GM19328 (cell line): ENCODE measurements around the gene CHRNB2.
"Not testable (repeated sequence)": the region's sequence is repeated elsewhere in the genome, so short reads cannot be mapped to it uniquely, and the experiment has no call there.

Source experiments
- ATAC-seq: cut with Tn5 transposase; IDR thresholded peaks from one replicate; pipeline ENCODE4 v1.9.1; 2021; ENCODE audit warnings: mild to moderate bottlenecking, moderate library complexity; ENCODE audit not compliant: unreplicated experiment

The CHRNB2 gene

DNA sequence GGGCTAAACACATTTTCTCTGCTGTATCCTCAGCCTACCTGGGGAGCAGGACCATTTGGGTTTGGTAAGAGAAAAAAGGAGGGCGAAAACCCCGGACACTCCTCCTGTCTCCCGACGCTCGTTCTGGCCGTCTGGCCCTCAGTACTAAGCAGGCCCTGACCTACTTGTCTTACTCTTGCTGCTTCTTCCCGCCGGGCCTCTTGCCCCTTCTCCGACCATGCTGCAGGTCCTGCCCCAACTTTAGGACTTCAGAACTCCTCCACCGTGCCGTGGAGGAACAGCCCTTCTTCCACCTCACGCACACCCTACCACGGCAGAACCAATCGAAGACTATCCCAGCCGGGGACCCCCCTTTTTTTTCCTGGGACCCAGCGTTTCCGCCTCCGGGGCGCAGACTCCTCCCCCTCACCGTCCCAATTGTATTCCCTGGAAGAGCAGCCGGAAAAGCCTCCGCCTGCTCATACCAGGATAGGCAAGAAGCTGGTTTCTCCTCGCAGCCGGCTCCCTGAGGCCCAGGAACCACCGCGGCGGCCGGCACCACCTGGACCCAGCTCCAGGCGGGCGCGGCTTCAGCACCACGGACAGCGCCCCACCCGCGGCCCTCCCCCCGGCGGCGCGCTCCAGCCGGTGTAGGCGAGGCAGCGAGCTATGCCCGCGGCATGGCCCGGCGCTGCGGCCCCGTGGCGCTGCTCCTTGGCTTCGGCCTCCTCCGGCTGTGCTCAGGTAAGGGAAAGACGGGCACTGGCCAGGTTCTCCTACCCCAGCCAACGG is at the start of gene CHRNB2:
Gene CHRNB2 (plus strand): TSS at position 393 of the 771 bp plus-strand sequence. CDS start 267 bp downstream, at position 660.
- ATAC-seq = no peak

DNA sequence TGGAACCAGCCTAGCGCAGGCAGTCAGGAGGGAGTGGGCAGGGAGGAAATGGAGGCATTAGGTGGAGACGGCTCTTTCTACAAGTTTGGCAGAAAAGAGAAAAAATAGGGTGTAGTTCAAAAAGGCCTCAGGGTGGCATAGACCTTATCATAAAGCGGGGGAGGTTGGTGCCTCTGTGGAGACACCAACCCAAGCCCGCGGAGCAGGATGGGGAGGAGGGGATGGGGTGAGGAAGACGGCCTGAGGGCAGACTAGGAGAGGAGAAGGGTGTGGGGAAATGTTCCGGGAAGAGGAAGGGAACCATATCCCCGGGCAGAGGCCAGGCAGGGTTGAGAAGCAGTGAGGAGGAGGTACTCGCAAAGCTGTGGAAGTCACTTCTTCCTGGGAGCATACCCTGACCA is 48.0 kb upstream of the CHRNB2 start:
- ATAC-seq = no peak

DNA sequence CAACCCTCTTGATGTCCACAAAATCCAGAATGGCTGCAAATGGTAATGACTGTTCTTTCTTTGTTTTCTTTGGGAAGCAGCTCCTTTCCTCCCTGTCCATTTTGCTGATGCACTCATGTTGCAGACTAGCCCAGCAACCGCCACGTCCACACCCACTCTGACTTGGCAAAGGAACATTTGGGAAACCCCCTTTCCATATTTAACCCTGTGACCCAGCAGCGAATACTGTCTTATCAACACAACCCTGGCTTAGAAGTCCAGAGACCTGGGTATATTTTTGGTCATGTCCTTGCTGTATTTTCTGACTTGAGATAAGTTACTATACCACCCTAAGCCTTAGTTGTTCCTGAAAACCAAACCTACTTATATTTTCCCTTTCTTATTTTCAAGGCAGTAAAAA is 47.2 kb upstream of the CHRNB2 start:
- ATAC-seq = no peak

DNA sequence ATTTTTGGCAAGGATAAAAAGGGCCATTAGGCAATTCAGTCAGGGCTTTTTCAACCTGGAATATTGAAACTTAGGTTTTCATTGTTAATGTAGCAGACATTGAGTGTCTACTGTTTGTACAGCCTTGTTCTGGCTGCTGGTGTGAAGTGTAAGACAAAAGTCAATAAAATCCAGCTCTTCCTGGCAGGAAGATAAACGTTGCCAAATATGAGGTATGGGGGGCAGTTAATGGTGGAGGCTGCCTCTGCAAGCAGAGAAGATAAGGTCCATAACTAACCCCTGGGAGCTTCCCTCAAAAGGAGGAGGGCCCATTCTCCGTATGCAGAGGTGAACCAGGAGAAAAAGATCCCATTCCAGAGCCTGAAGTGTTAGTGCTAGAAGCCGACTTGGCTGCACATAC is 45.9 kb upstream of the CHRNB2 start:
- no peak for ATAC-seq

GRCh38 chr1:154524881-154525280 is 42.7 kb upstream of the CHRNB2 start:
- ATAC-seq = no peak

DNA sequence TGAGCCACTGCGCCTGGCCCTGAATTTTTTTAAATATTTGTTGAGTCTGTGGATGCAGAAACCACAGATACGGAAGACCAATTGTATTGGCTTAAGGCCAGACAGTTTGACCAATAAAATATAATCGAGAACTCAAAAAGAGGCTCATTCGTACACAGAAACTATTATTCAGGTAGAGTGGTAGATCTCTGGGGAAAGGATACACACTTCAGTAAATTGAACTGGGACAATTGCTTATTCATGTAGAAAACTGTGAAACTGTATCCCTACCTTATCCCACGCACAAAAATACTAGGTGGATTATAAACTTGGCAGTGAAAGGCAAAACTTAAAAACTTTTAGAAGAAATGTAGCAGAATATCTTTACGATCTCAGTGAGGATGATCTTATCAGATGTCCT is 40.4 kb upstream of the CHRNB2 start:
- no peak for ATAC-seq

DNA sequence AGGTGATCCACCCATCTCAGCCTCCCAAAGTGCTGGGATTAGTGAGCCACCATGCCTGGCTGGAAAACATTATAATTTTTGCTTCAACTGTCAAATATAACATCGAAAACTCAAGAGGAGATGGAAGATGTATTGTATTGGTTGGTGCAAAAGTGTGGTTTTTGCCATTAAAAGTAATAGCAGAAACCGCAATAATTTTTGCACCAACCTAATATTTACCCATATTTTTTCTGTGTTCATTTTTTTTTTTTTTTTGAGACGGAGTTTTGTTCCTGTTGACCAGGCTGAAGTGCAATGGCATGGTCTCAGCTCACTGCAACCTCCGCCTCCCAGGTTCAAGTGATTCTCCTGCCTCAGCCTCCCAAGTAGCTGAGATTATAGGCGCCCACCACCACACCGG is 38.3 kb upstream of the CHRNB2 start:
- ATAC-seq = no peak

DNA sequence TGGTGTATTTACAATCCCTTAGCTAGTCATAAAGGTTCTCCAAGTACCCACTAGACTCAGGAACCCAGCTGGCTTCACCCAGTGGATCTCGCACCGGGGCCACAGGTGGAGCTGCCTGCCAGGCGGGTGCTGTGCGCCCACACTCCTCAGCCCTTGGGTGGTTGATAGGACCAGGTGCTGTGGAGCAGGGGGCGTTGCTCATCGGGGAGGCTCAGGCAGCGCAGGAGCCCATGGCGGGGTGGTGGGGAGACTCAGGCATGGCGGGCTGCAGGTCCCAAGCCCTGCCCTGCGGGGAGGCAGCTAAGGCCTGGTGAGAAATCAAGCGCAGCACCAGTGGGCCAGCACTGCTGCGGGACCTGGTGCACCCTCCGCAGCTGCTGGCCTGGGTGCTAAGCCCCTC is 35.6 kb upstream of the CHRNB2 start:
- ATAC-seq = not testable (repeated sequence)

DNA sequence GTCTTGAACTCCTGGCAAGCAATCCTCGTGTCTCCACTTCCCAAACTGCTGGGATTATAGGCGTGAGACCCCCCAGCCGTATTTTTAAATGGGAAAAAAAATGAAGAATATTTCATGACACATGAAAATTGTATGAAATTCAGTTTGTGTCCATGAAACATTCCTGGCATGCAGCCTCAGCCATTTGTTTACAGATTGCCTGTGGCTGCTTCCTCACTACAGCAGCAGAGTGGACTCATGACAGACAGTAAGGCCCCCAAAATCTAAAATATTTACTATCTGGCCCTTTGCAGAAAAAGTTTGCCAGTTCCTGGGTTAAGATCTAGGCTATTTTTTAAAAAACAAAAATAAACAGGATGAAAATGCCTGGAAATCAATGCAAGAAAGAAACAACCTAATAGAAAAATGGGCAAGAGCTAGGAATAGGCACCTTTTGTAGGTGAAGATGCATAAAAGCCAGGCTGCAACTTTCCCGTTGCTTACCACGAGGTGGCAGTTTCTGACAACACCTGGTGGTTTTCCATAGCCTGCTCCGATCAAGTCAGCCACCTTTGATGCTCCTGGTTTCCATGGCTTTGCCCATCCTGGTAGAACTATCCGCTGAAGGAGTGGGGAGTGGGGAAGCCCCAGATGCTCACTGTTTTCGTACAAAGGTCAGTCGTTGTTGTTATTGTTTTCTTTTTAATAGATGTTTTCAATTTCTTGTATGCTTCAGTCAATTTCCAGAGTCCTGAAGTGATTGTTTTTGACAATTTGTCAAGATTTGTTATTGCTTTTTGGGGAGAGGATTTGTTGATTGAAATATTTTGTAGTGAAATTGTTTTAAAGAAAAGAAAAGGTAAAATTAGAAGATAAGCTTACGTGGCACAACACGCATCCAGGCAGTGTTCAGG is 33.4 kb upstream of the CHRNB2 start:
- ATAC-seq = no peak

DNA sequence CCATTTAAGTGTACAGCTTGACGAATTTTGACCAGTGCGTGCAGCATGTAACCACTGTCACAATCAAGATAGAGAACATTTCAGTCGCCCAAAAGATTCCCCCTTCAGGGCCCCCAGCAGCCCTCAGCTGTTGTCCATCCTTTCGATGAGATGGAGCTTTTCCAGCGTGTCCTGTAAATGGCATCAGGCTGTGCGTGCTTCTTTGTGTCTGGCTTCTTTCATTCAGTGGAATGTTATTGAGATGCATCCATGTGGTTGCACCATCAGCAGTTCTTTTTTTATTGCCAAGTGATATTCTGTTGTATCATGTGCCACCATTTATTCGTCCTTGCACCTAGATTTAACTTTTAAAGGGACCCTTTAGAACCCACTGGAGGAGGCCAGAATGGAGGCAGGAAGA is 31.0 kb upstream of the CHRNB2 start:
- ATAC-seq = no peak

DNA sequence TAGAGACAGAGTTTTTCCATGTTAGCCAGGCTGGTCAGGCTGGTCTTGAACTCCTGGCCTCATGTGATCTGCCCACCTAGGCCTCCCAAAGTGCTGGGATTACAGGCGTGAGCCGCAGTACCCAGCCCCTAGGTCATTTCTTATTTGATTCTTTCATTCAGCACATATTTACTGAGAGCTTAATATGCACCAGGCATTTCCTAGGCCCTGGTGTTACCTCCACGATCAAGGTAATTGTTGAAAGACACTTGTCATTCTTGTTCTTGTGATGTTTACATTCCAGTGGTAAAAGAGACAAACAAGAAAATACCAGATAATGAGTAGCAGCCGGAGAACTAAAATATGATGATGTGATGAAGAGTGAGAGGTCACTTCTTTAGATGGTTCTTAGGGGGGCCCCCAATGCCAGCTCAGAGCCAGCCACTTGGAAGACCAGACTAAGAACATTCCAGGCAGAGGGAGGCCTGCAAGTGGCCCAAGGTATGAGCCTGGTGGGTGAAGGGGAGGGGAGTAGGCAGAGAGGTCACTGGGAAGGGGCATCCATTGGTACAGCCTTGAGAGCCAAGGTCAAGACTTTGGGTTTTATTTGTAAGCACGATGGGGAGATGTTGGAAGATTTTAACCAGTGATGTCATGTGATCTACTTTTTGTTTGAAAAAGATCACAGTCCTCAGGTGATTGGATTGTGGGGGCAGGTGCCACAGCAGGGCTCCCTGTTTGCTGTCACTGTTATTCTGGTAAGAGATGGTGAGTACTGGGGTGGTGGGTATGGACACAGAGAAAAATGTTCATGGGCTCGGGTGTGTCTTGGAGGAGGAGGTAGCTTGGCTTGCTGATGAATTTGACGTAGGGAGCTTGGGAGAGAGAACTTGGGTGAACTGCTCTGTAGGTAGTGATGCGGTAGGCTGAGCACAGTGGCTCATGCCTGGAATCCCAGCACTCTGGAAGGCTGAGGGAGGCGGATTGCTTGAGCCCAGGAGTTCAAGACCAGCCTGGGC is 27.8 kb upstream of the CHRNB2 start:
- no peak for ATAC-seq

DNA sequence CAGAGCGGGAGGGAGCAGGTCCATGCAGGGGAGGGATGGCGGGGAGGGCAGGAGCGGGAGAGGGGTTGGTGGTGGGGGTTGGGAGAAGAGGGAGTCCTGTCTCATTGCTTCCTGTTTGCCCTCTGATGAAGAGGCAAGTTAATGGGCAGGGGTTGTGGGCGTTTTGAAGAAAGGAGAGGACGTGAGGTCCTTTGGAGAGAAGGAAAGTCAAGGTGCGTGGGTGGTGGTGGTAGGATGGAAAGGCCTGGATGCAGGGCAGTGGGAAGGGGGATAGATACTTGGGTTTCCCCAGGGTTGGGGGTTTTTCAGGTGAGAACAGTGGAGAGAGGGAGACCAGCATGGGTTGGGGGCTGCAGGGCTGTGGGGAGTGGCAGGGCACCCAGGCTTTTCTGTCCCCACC is 26.3 kb upstream of the CHRNB2 start:
- ATAC-seq = no peak

GRCh38 chr1:154546264-154547063 is 21.1 kb upstream of the CHRNB2 start:
- ATAC-seq = no peak

DNA sequence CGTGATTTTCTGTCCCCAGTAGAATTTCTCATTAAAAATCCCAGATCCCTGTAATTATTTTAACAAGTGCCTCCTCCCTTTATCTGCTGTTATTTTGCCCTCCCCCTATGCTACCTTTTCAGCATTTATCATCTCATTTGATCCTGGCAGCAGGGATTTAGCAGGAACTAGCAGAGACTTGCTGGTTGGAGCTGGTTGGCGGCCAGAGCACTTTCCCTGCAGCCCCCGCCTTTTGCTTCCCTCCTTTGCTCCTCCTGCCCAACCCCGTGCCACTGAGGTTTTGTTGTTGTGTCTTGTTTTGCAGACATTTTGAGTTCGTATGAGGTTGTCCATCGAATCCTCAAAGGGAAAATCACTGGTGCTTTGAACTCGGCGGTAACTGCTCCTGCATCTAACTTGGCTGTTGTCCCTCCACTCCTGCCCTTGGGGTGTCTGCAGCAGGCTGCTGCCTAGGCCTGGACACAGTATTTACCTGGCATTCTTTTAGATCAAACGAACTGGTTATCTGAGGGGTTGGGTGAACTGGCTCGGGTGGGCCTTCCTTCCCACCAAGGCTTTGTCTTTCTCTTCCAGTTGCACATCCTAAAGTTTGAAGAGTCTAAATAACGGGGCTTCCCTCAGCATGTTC is 20.4 kb upstream of the CHRNB2 start:
- no peak for ATAC-seq

DNA sequence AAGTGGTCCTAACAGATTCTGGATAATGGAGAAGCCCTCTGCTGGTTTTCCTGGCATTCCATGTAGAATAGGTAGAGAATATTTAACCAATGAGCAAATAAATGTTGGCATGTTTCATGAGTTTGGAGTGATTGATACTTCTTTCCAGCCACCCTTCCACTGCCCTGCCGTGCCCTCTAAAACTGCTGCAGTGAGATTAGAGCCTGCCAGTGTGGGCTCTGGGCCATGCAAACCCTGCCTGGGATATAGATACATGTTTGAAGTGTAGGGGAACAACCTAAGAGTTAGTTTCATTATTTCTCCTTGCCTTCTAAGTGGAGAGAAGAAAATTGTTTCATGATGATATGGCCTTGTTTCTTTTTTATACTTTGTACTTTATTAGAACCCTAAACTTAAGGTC is 19.6 kb upstream of the CHRNB2 start:
- no peak for ATAC-seq

DNA sequence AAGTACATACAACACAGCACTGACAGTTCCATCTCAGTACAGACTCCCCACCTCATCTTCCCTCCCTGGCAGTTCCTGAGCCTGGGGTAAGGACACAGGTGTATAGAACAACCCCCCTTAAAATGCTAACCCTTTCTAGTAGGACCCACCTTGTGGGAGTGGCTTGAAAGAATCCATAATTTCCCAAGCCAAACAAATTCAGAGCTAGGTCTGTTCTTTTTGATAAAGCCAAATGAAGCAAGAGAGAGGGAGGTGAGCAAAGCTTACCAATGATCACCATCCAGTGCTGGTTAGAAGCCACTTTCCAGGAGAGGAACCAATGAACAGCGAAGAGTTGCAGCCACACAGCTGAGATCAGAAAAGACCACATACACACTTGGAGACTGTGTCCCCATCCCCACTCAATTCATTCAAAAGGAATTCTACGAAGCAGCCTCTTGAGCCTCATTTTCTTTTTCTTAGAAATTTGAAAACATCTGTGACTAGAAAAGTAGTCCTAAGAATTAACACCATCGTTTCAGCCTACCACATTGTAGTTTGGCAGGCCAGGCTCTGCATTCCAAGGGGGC is 18.3 kb upstream of the CHRNB2 start:
- ATAC-seq = no peak

DNA sequence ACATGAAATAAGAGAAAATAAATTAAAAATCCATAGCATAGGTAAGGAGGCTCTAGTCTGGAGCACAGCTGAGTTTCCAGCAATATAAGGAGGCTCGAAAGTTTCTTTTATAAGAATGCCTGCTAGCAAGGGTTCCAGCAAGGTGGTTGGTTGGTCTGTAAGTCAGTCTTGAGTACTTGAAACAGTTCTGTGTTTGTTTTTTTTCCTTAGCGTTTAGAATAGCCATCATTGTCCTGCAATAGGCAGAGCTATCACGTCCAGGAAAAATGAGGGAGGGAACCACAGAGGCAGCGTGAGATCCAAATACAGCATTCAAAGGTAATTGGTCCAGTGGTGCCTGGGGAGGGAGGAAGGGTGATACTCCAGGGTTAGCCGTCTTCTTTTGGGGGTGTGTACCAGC is 17.5 kb upstream of the CHRNB2 start:
- no peak for ATAC-seq

DNA sequence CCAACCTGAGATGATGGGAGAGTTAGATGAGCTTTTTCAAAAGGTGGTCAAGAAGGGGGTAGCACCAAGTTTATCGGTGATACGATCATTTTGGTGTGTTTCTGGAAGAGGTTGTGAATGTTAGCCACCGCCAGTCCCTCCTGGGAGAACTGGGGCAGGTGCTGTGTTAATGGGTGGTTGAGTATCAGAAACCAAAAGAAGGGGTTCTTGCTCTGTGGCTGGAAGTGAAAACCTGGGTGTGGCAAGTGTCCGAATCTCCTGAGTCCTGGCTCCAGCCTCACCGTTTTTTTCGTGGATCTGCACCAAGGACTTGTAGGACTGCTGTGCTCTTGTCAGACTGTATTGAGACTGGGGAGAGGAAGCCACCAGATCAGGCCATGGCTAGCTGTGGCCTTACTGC is 16.9 kb upstream of the CHRNB2 start:
- no peak for ATAC-seq

- no peak for ATAC-seq
Measured at GRCh38 chr1:154551474-154551873, 16.1 kb upstream of the CHRNB2 start.
